ENCODE measurements around the gene RIMS1. TPM values are rescaled to one million over a fixed set of nuclear protein-coding genes. Genes with fewer than 3 reads are reported as not detected.

RIMS1 gene
- total RNA-seq, 4 donors from 2014 or later = 0.17 to 0.89 (median 0.44) TPM

DNA sequence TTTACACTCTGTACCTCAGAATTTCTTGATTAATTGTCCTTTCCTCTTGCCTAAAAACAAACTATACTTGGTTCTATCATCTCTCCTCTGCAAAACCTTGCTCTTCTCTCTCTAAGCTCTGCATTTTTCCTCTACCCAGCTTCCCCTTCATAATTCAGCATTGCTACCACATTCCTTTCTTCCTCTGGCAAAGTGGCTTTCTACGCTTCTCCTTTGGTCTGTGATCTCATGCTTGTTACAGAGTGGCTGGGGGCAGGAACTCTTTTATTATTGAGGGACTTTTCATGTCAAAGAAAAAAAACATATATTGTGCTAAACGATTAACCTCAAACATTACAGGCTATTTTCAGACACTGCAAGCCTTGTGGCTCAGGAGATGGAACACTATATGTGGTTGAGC lies 402.2 kb downstream of the RIMS1 start:
- no peak for DNase-seq
- TF ChIP-seq CTCF (IDR thresholded peaks at IDR 0.05) (no peak), POLR2A (IDR thresholded peaks at IDR 0.05) (no peak)
- Histone ChIP-seq H3K27me3 (no peaks in the 10 kb centered on the region), H3K4me1 (no peaks in the 10 kb centered on the region), H3K27ac (no peak overlapping the region), H3K9me3 (no peaks in the 10 kb centered on the region), H3K36me3 (no peaks in the 10 kb centered on the region), H3K4me3 (replicated peaks in 1 of 3) (no peak overlapping the region)
- 68 to 76% methylated on average over 2 of the region's 2 CpGs for WGBS, 2 donors
- intact Hi-C loops (cut with DNase I) = no loop called here

DNA sequence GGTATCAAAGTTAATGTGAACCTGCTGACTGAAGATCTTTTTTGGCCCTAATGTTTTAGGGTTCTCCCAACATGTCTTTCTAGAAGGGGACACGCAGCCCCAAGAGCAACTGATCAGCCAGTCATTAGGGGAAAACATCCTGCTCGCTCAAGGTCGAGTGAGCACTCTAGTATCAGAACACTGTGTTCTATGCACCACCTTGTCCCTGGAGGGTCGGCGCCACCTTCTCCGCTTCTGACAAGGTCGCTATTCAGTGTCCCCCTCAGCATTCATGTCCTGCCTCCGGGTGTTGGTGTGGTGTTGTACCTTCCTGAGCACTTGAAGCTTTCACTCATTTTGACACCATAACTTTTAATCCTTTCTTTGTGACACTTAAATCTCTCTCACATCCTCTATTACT lies 404.3 kb downstream of the RIMS1 start:
- no peak overlapping the region for H3K27ac ChIP-seq
- WGBS, 2 donors = 86 to 87% methylated on average over 8 of the region's 8 CpGs
- no peaks in the 10 kb centered on the region for H3K27me3 ChIP-seq
- no peaks in the 10 kb centered on the region for H3K9me3 ChIP-seq
- intact Hi-C loops (cut with DNase I) = no loop called here
- H3K4me3 ChIP-seq (replicated peaks in 1 of 3) = no peak overlapping the region
- TF ChIP-seq POLR2A (IDR thresholded peaks at IDR 0.05) (no peak), CTCF (IDR thresholded peaks at IDR 0.05) (no peak)
- H3K36me3 ChIP-seq = no peaks in the 10 kb centered on the region
- no peak for DNase-seq
- no peaks in the 10 kb centered on the region for H3K4me1 ChIP-seq

DNA sequence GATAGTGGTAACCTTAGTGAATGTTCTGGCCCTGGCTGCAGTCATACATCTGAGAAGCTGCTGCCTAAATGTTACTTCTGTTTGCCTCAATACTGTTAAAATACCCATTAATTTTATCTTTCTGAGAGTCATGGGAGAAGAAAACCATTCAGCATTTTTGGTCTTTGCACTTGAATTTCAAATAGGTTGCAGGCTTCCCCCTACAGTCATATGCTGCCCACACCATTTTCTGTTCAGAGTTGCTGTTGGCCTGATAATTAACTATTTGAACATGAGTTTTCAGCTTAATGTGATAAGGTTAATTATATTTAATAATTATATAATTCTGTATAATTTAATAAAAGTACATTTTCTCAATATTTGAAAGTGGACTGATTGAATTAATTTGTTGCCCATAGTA lies 410.0 kb downstream of the RIMS1 start:
- intact Hi-C loops (cut with DNase I) = no loop called here
- DNase-seq = no peak
- Histone ChIP-seq H3K4me3 (replicated peaks in 1 of 3) (no peak overlapping the region), H3K9me3 (no peaks in the 10 kb centered on the region), H3K27ac (no peak overlapping the region), H3K4me1 (no peaks in the 10 kb centered on the region), H3K27me3 (no peaks in the 10 kb centered on the region), H3K36me3 (no peaks in the 10 kb centered on the region)
- no peak for TF ChIP-seq CTCF (IDR thresholded peaks at IDR 0.05)
- TF ChIP-seq POLR2A (IDR thresholded peaks at IDR 0.05) = no peak

GRCh38 chr6:72305971-72306370 lies 419.6 kb downstream of the RIMS1 start:
- intact Hi-C loops (cut with DNase I) = no loop called here
- WGBS, 2 donors = 93% methylated on average over 2 of the region's 2 CpGs
- no peaks in the 10 kb centered on the region for H3K4me1 ChIP-seq
- no peaks in the 10 kb centered on the region for H3K36me3 ChIP-seq
- no peak for TF ChIP-seq CTCF (IDR thresholded peaks at IDR 0.05)
- no peak for TF ChIP-seq POLR2A (IDR thresholded peaks at IDR 0.05)
- no peaks in the 10 kb centered on the region for H3K9me3 ChIP-seq
- H3K4me3 ChIP-seq (replicated peaks in 1 of 3) = no peak overlapping the region
- H3K27ac ChIP-seq = no peak overlapping the region
- DNase-seq = no peak
- H3K27me3 ChIP-seq = no peaks in the 10 kb centered on the region

- intact Hi-C loops (cut with DNase I) = no loop called here
- Histone ChIP-seq H3K27me3 (no peaks in the 10 kb centered on the region), H3K36me3 (no peaks in the 10 kb centered on the region), H3K9me3 (no peaks in the 10 kb centered on the region), H3K4me3 (replicated peaks in 1 of 3) (no peak overlapping the region), H3K27ac (no peak overlapping the region), H3K4me1 (no peaks in the 10 kb centered on the region)
- DNase-seq = no peak
- 87 to 94% methylated on average over 6 to 8 of the region's 9 CpGs for WGBS, 2 donors
- TF ChIP-seq POLR2A (IDR thresholded peaks at IDR 0.05) (no peak), CTCF (IDR thresholded peaks at IDR 0.05) (no peak)
Measured at GRCh38 chr6:72316675-72317380, 430.5 kb downstream of the RIMS1 start.
